D721Med (cell line): Measurements from ENCODE around the gene TUNAR.
"Not testable (repeated sequence)": the region's sequence is repeated elsewhere in the genome, so short reads cannot be mapped to it uniquely, and the experiment has no call there.

ENCODE experiments used
- DNase-seq: peaks from one replicate; pipeline ENCODE4 v3.0.0; 2011; ENCODE audit warnings: low spot score; ENCODE audit not compliant: insufficient read length
- FAIRE-seq: peaks from 2 replicates; lab custom pipeline; 2011; peaks lifted over from hg19 to GRCh38; lab: Jason Lieb, UNC
- CTCF ChIP-seq: IDR thresholded peaks from 2 replicates; pipeline ENCODE4 v1.5.1; 2012; ENCODE audit warnings: mild to moderate bottlenecking, control low read depth; ENCODE audit not compliant: insufficient read depth; ENCODE audit errors: missing control alignments

TUNAR gene

GRCh38 chr14:95961481-95961880 is 84.8 kb downstream of the TUNAR start:
- FAIRE-seq (no peak), DNase-seq (no peak)
- no peak for TF ChIP-seq CTCF

- no peak for DNase-seq
- no peak for TF ChIP-seq CTCF
- no peak for FAIRE-seq
These were observed 88.3 kb downstream of the TUNAR start for GRCh38 chr14:95964901-95965300.

- FAIRE-seq, DNase-seq: not testable (repeated sequence)
These were observed 91.4 kb downstream of the TUNAR start for GRCh38 chr14:95968048-95968447.
